Measurements from ENCODE around the gene APRT.
A peak's percentile ranks its signal among the peaks of the same experiment; 100 is the strongest.

The APRT gene

GRCh38 chr16:88807626-88808453 is 3.9 kb downstream of the APRT start:
- 91 to 92% methylated on average over 26 of the region's 26 CpGs for WGBS, 2 experiments
- Histone ChIP-seq H3K27ac (ENCODE audit: insufficient read depth, low read depth, low read length, poor library complexity, severe bottlenecking) (no peak overlapping the region), H3K27me3 (ENCODE audit: control insufficient read depth, insufficient read depth, low read length, poor library complexity, severe bottlenecking) (no peaks in the 10 kb centered on the region), H3K36me3 (ENCODE audit: control insufficient read depth, insufficient read depth, low read length) (peaks cover 37% of the 10 kb centered on the region), H3K4me1 (ENCODE audit: control insufficient read depth, insufficient read depth, low read length) (peaks cover 10% of the 10 kb centered on the region), H3K4me3 (ENCODE audit: insufficient read depth, low read depth, low read length) (no peak overlapping the region), H3K9me3 (ENCODE audit: control insufficient read depth, low read length) (no peaks in the 10 kb centered on the region)

- Histone ChIP-seq H3K4me1 (ENCODE audit: control insufficient read depth, insufficient read depth, low read length) (peaks cover 10% of the 10 kb centered on the region), H3K4me3 (ENCODE audit: insufficient read depth, low read depth, low read length) (no peak overlapping the region), H3K27ac (ENCODE audit: insufficient read depth, low read depth, low read length, poor library complexity, severe bottlenecking) (no peak overlapping the region), H3K9me3 (ENCODE audit: control insufficient read depth, low read length) (no peaks in the 10 kb centered on the region), H3K36me3 (ENCODE audit: control insufficient read depth, insufficient read depth, low read length) (peaks cover 37% of the 10 kb centered on the region), H3K27me3 (ENCODE audit: control insufficient read depth, insufficient read depth, low read length, poor library complexity, severe bottlenecking) (no peaks in the 10 kb centered on the region)
- WGBS, 2 experiments = 92 to 93% methylated on average over 24 of the region's 24 CpGs
Measured at GRCh38 chr16:88807142-88807625, 4.5 kb downstream of the APRT start.

GRCh38 chr16:88806491-88807111 is 5.1 kb downstream of the APRT start:
- Histone ChIP-seq H3K4me3 (ENCODE audit: insufficient read depth, low read depth, low read length) (no peak overlapping the region), H3K36me3 (ENCODE audit: control insufficient read depth, insufficient read depth, low read length) (peaks cover 37% of the 10 kb centered on the region), H3K4me1 (ENCODE audit: control insufficient read depth, insufficient read depth, low read length) (peaks cover 10% of the 10 kb centered on the region), H3K27me3 (ENCODE audit: control insufficient read depth, insufficient read depth, low read length, poor library complexity, severe bottlenecking) (no peaks in the 10 kb centered on the region), H3K9me3 (ENCODE audit: control insufficient read depth, low read length) (no peaks in the 10 kb centered on the region), H3K27ac (ENCODE audit: insufficient read depth, low read depth, low read length, poor library complexity, severe bottlenecking) (no peak overlapping the region)
- 95 to 96% methylated on average over 27 of the region's 27 CpGs for WGBS, 2 experiments

GRCh38 chr16:88805887-88806393 is 5.8 kb downstream of the APRT start:
- Histone ChIP-seq H3K4me3 (ENCODE audit: insufficient read depth, low read depth, low read length) (no peak overlapping the region), H3K27ac (ENCODE audit: insufficient read depth, low read depth, low read length, poor library complexity, severe bottlenecking) (no peak overlapping the region), H3K4me1 (ENCODE audit: control insufficient read depth, insufficient read depth, low read length) (peaks cover 10% of the 10 kb centered on the region), H3K27me3 (ENCODE audit: control insufficient read depth, insufficient read depth, low read length, poor library complexity, severe bottlenecking) (no peaks in the 10 kb centered on the region), H3K9me3 (ENCODE audit: control insufficient read depth, low read length) (no peaks in the 10 kb centered on the region), H3K36me3 (ENCODE audit: control insufficient read depth, insufficient read depth, low read length) (peaks cover 37% of the 10 kb centered on the region)
- 92 to 95% methylated on average over 21 of the region's 21 CpGs for WGBS, 2 experiments

GRCh38 chr16:88805340-88805715 is 6.4 kb downstream of the APRT start:
- Histone ChIP-seq H3K36me3 (ENCODE audit: control insufficient read depth, insufficient read depth, low read length) (peaks cover 37% of the 10 kb centered on the region), H3K27me3 (ENCODE audit: control insufficient read depth, insufficient read depth, low read length, poor library complexity, severe bottlenecking) (no peaks in the 10 kb centered on the region), H3K4me3 (ENCODE audit: insufficient read depth, low read depth, low read length) (peak overlapping the region; percentile 54), H3K9me3 (ENCODE audit: control insufficient read depth, low read length) (no peaks in the 10 kb centered on the region), H3K4me1 (ENCODE audit: control insufficient read depth, insufficient read depth, low read length) (peaks cover 10% of the 10 kb centered on the region), H3K27ac (ENCODE audit: insufficient read depth, low read depth, low read length, poor library complexity, severe bottlenecking) (no peak overlapping the region)
- 95% methylated on average over 22 of the region's 22 CpGs for WGBS, 2 experiments

- Histone ChIP-seq H3K36me3 (ENCODE audit: control insufficient read depth, insufficient read depth, low read length) (peaks cover 37% of the 10 kb centered on the region), H3K4me3 (ENCODE audit: insufficient read depth, low read depth, low read length) (peak overlapping the region; percentile 54), H3K9me3 (ENCODE audit: control insufficient read depth, low read length) (no peaks in the 10 kb centered on the region), H3K27ac (ENCODE audit: insufficient read depth, low read depth, low read length, poor library complexity, severe bottlenecking) (no peak overlapping the region), H3K27me3 (ENCODE audit: control insufficient read depth, insufficient read depth, low read length, poor library complexity, severe bottlenecking) (no peaks in the 10 kb centered on the region), H3K4me1 (ENCODE audit: control insufficient read depth, insufficient read depth, low read length) (peaks cover 10% of the 10 kb centered on the region)
- WGBS, 2 experiments = 62 to 63% methylated on average over 39 of the region's 39 CpGs
Measured at GRCh38 chr16:88804552-88805339, 7.0 kb downstream of the APRT start.

- 2% methylated on average over 16 of the region's 16 CpGs for whole genome bisulfite sequencing, 2 experiments
- H3K4me1 ChIP-seq (ENCODE audit: control insufficient read depth, insufficient read depth, low read length) = peaks cover 10% of the 10 kb centered on the region
- H3K36me3 ChIP-seq (ENCODE audit: control insufficient read depth, insufficient read depth, low read length) = peaks cover 37% of the 10 kb centered on the region
- H3K27ac ChIP-seq (ENCODE audit: insufficient read depth, low read depth, low read length, poor library complexity, severe bottlenecking) = no peak overlapping the region
- no peaks in the 10 kb centered on the region for H3K9me3 ChIP-seq (ENCODE audit: control insufficient read depth, low read length)
- peak overlapping the region; percentile 54 for H3K4me3 ChIP-seq (ENCODE audit: insufficient read depth, low read depth, low read length)
- H3K27me3 ChIP-seq (ENCODE audit: control insufficient read depth, insufficient read depth, low read length, poor library complexity, severe bottlenecking) = no peaks in the 10 kb centered on the region
Measured at GRCh38 chr16:88804173-88804551, 7.6 kb downstream of the APRT start.

- H3K4me1 ChIP-seq (ENCODE audit: control insufficient read depth, insufficient read depth, low read length) = peaks cover 10% of the 10 kb centered on the region
- 0 to 1% methylated on average over 98 of the region's 98 CpGs for WGBS, 2 experiments
- peak within 1 kb of the TSS; percentile 0 for H3K27ac ChIP-seq (ENCODE audit: insufficient read depth, low read depth, low read length, poor library complexity, severe bottlenecking)
Measured at GRCh38 chr16:88803264-88803987, 8.3 kb downstream of the APRT start, which contains the start of gene CDT1. TSS of gene CDT1 (plus strand) at chr16:88803789. CDS start at chr16:88803832, 43 bp downstream.

GRCh38 chr16:88800277-88800592 is 11.5 kb downstream of the APRT start:
- Histone ChIP-seq H3K4me3 (ENCODE audit: insufficient read depth, low read depth, low read length) (no peak overlapping the region), H3K9me3 (ENCODE audit: control insufficient read depth, low read length) (no peaks in the 10 kb centered on the region), H3K27me3 (ENCODE audit: control insufficient read depth, insufficient read depth, low read length, poor library complexity, severe bottlenecking) (no peaks in the 10 kb centered on the region), H3K27ac (ENCODE audit: insufficient read depth, low read depth, low read length, poor library complexity, severe bottlenecking) (no peak overlapping the region), H3K4me1 (ENCODE audit: control insufficient read depth, insufficient read depth, low read length) (peaks cover 8% of the 10 kb centered on the region), H3K36me3 (ENCODE audit: control insufficient read depth, insufficient read depth, low read length) (peaks cover 7% of the 10 kb centered on the region)
- 86 to 88% methylated on average over 6 of the region's 6 CpGs for WGBS, 2 experiments

More at GRCh38 chr16:88803264-88803987, 8.3 kb downstream of the APRT start, which contains the start of gene CDT1:
- H3K4me3 ChIP-seq (ENCODE audit: insufficient read depth, low read depth, low read length) = peak within 1 kb of the TSS; percentile 54
- no peaks in the 10 kb centered on the region for H3K27me3 ChIP-seq (ENCODE audit: control insufficient read depth, insufficient read depth, low read length, poor library complexity, severe bottlenecking)
- peaks cover 36% of the 10 kb centered on the region for H3K36me3 ChIP-seq (ENCODE audit: control insufficient read depth, insufficient read depth, low read length)
- H3K9me3 ChIP-seq (ENCODE audit: control insufficient read depth, low read length) = no peaks in the 10 kb centered on the region
